ENCODE results near the gene BDKRB1.

Gene BDKRB1

GRCh38 chr14:96267336-96267735 is 11.3 kb downstream of the BDKRB1 start:
- TF ChIP-seq OSR1 (CRISPR knock-in tag; IDR thresholded peaks at IDR 0.05) (no peak), ZNF8 (CRISPR knock-in tag; IDR thresholded peaks at IDR 0.05) (peak; percentile 4; the same call in 1 of the 2 replicates), TSHZ2 (CRISPR knock-in tag; IDR thresholded peaks at IDR 0.05) (peak; percentile 79), CSRNP3 (CRISPR knock-in tag; IDR thresholded peaks at IDR 0.05) (no peak), ESRRG (CRISPR knock-in tag; IDR thresholded peaks at IDR 0.05) (no peak), ZFP30 (CRISPR knock-in tag; IDR thresholded peaks at IDR 0.05) (no peak), ARNTL (CRISPR knock-in tag; IDR thresholded peaks at IDR 0.05; ENCODE audit: borderline replicate concordance, low read depth) (no peak), RARB (CRISPR knock-in tag; IDR thresholded peaks at IDR 0.05) (no peak), SNAI2 (CRISPR knock-in tag; IDR thresholded peaks at IDR 0.05) (peak; percentile 70; the same call in 1 of the 2 replicates), TCF4 (CRISPR knock-in tag; IDR thresholded peaks at IDR 0.05; ENCODE audit: borderline replicate concordance) (peak; percentile 93), ZFP3 (CRISPR knock-in tag; IDR thresholded peaks at IDR 0.05) (peak; percentile 45; the same call in 1 of the 2 replicates)
- ATAC-seq, result peak; percentile 64

- ATAC-seq, result peak; percentile 11
Measured at GRCh38 chr14:96267916-96268315, 11.9 kb downstream of the BDKRB1 start.

More at GRCh38 chr14:96267916-96268315, 11.9 kb downstream of the BDKRB1 start:
- TF ChIP-seq RARB (CRISPR knock-in tag; IDR thresholded peaks at IDR 0.05), result no peak
- no peak for TF ChIP-seq TCF4 (CRISPR knock-in tag; IDR thresholded peaks at IDR 0.05; ENCODE audit: borderline replicate concordance)
- TF ChIP-seq ZNF8 (CRISPR knock-in tag; IDR thresholded peaks at IDR 0.05), result no peak
- no peak for TF ChIP-seq ISL1 (CRISPR knock-in tag; IDR thresholded peaks at IDR 0.05)
- TF ChIP-seq CREB5 (CRISPR knock-in tag; IDR thresholded peaks at IDR 0.05; ENCODE audit: low read depth), result no peak
- TF ChIP-seq TOX (CRISPR knock-in tag; IDR thresholded peaks at IDR 0.05; ENCODE audit: borderline replicate concordance), result no peak
- no peak for TF ChIP-seq TSHZ2 (CRISPR knock-in tag; IDR thresholded peaks at IDR 0.05)
- TF ChIP-seq ESRRG (CRISPR knock-in tag; IDR thresholded peaks at IDR 0.05), result no peak
- TF ChIP-seq POU6F1 (CRISPR knock-in tag; IDR thresholded peaks at IDR 0.05; ENCODE audit: borderline replicate concordance, low read depth), result no peak
- TF ChIP-seq PATZ1 (CRISPR knock-in tag; IDR thresholded peaks at IDR 0.05; ENCODE audit: borderline replicate concordance), result no peak
- TF ChIP-seq CSRNP3 (CRISPR knock-in tag; IDR thresholded peaks at IDR 0.05), result no peak
- no peak for TF ChIP-seq ZNF565 (CRISPR knock-in tag; conservative IDR thresholded peaks at IDR 0.05; ENCODE audit: low read depth)
- no peak for TF ChIP-seq ZNF70 (CRISPR knock-in tag; IDR thresholded peaks at IDR 0.05)
- no peak for TF ChIP-seq ZFP3 (CRISPR knock-in tag; IDR thresholded peaks at IDR 0.05)
- no peak for TF ChIP-seq BACH2 (CRISPR knock-in tag; IDR thresholded peaks at IDR 0.05; ENCODE audit: borderline replicate concordance)
